Stimulated activated CD8-positive, alpha-beta memory T cell treated with anti-CD3 and anti-CD28 coated beads, Interleukin-7, amount 100 ng/mL, for 1 hour (primary cell): ENCODE results near the gene ABLIM2.

Experiments used
- DNase-seq, 2 donors: peaks; one replicate each; pipeline ENCODE4 v3.0.0-alpha.2; 2020; ENCODE audit warnings: low read depth in 2 of 2

ABLIM2 gene

GRCh38 chr4:8157944-8158709, 486 bp downstream of the ABLIM2 start:
- no peak for DNase-seq

GRCh38 chr4:8157496-8157895, 1.1 kb downstream of the ABLIM2 start:
- DNase-seq, result no peak

- no peak for DNase-seq
Observed at GRCh38 chr4:8156617-8157016, 2.0 kb downstream of the ABLIM2 start.

DNA sequence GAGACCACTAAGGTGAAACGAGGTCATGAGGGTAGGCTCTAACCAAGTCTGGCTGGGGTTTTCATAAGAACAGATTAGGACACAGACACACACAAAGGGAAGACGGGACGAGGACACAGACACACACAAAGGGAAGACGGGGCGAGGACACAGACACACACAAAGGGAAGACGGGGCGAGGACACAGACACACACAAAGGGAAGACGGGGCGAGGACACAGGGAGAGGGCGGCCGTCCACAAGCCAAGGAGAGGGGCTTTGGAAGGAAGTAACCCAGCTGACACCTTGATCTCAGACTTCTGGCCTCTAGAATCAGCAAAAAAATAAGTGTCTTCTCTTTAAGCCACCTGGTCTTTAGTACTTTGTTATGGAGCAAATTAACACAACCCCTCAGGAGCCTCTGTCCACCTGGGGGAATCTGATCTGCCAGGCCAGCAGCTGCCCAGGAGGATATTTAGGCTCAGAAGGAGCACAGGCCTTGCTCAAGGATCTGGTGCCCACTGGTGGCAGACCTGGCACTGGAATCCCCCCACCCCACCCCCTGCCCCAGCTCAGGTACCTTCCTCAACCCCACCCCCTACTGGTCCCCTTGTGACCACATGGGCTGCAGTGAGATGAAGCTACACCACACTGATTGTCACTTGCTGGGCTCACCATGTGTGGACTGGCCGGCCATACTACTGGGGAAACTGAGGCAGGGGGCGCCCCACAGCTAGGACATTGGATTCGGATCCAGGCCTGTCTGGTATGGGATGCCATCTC, 2.8 kb downstream of the ABLIM2 start:
- no peak for DNase-seq

DNA sequence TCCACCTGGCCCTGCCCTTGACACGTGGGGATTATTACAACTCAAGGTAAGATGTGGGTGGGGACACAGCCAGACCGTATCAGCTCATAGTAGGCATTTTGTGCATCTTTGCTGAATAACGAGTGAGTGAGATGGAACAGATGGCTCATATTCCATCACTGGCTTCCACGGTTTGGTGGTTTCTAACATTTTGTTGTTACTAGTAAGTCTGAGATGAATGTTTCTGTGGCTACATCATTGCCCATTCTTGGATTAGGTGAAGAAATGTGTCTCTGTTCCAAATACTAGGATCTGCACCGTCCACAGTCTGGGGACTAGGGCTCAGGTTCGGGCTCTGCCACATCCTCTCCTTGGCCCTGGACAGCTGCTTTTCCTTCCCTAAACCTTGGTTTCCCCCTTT, 3.6 kb downstream of the ABLIM2 start:
- no peak for DNase-seq

GRCh38 chr4:8153441-8153840, 5.2 kb downstream of the ABLIM2 start:
- DNase-seq, result no peak

- no peak for DNase-seq
Observed at GRCh38 chr4:8152865-8153257, 5.8 kb downstream of the ABLIM2 start.

DNA sequence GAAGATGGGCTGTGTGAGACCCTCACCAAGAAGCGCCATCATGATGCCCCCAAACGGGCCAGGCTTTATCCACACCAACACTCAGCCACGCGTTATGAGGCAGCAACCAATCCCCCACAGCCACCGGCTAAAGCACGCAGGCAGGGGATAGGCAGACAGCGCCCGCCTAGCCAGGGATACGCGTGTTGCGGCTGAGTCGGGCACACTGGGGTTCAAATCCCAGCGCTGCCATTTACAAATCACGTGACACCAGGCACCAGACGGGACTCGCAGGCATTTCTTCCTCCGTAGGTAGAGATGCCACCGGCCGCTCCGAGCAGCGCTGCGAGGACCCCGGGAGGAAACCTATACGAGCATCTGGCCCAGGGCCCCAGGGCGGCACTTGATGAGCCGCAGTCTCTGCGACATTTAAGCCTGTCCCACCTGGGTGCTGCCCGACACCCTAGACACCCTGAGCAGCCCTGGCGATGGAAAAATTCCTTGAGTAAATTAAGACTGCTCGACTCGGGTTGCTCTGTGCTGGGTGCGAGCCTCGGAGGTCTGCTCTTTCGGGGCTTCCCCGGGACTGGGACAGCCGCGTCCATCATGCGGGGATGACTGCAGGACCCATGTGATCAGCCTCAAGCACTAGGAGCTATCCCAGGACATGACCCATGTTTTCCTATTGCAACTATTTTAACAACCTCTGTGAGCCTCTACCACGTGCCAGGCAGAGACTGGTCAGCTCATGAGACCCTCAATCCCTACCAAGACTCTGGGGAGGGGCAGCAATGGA, 6.3 kb downstream of the ABLIM2 start:
- DNase-seq, result no peak

DNA sequence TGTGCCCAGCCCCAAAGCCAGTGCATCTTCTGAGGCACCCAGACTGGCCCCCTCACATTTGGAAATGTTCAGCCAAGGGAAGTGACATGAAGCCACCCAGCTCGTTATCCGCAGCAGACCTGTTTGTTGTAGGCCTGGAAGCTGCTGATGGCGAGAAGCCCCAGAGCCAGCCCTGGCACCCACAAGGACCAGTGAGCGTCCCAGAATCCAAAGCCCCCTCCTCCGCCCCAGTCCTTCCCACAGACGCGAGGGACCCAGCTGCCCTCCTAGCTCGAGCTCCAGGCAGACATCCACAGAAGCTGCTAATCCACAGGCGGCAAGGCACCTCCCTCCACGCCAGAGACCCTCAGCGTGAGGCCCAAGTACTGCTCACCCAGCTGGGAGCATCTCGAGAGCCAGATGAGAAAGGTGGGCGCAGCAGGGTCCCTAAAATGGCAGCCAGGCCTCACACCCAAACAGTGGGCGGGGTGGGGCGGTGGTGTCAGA, 7.4 kb downstream of the ABLIM2 start:
- DNase-seq, result no peak

- no peak for DNase-seq
Observed at GRCh38 chr4:8150152-8151090, 8.2 kb downstream of the ABLIM2 start.

GRCh38 chr4:8149664-8150063, 8.9 kb downstream of the ABLIM2 start:
- no peak for DNase-seq

- no peak for DNase-seq
Observed at GRCh38 chr4:8148785-8149435, 9.7 kb downstream of the ABLIM2 start.

DNA sequence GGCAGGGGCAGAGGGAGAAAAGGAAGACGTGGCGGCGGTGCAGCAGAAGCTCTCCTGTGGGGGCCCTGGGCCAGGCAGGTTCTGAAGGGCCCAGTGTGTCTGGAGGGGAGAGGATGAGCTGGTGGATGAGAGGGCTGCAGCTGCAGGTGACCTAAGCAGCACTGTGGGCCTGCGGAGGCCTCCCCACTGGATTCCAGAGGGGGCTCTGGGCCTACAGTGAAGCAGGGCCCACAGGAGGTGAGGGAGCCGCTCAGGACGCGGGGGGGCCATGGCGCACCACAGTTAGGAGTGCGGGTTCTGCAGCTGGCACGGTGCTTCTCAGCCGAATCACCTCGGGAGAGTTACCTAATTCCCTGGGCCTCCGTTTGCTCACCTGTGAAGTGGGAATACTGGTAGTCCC, 10.5 kb downstream of the ABLIM2 start:
- no peak for DNase-seq

- DNase-seq, result no peak
Observed at GRCh38 chr4:8147231-8147970, 11.2 kb downstream of the ABLIM2 start.

DNA sequence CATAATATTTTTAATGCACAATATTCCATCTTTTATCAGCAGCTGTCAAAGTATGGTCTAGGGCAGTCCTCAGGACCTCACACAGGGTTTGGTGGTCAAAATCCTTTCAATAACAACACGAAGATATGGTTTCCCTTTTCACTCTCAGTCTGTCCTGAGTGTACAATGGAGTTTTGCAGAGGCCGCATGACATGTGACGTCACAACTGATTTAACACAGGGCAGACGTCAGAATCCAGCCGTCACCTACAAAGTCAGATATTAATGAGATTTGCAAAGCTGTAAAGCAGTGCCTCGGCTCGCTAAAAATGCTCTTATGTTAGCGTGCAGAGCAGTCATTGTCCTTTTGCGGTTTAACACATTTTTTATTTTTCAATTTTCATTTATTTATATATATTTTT, 12.5 kb downstream of the ABLIM2 start:
- no peak for DNase-seq

GRCh38 chr4:8144359-8144758, 14.3 kb downstream of the ABLIM2 start:
- no peak for DNase-seq

- DNase-seq, result no peak
Observed at GRCh38 chr4:8143392-8144140, 15.0 kb downstream of the ABLIM2 start.

DNA sequence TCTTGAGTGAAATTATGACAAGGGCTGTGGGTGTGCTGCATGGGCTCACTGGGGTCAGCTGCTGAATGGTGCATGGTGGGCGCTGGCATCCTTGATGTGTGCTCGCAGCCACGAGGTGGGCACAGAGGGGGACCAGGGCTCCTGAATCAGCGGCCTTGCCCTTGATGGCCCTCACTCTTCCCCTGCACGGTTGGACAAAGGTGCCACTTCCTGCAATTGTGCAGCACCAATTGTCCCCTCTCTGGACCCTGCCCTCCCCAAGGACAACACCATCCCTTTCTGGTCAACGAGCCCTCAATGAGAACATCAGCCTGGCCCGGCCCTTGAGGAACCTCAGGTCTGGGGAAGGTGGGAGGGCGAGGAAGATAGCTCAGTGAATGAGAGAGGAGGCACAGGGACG, 16.1 kb downstream of the ABLIM2 start:
- DNase-seq, result no peak

DNA sequence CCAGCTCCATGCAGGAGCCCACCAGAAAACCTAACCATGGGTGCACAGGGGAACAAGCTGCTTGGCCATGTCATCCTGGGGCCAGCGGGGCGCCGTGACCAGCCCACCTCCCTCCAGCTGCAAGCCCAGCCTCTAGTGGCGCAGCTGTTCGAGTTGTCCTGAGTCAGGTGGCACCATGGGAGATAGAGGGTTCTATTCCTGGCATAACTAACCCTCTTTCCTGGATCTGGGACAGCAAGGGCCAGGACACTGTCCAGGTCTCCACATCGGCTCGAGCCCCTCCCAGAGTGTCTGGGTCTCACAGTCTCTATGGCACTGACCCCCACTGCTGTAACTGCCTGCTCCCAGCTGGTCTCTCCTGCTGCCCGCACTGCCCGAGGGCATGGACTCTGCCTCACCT, 16.7 kb downstream of the ABLIM2 start:
- DNase-seq, result no peak
